Measurements from ENCODE around the gene RSBN1.

RSBN1 gene

DNA sequence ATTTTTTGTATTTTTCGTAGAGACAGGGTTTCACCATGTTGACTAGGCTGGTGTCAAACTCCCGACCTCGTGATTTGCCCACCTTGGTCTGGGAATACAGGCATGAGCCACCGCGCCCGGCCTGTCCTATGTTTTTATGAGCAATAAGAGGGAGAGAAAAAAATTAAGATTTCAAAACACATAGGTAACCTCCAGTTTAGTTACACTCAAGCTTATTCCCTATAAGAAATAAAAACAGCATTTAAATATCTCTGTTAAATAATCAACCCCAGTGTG lies 7.1 kb downstream of the RSBN1 start:
- no peak for TF ChIP-seq POLR2A (IDR thresholded peaks at IDR 0.05; ENCODE audit: low read depth, low read length)

DNA sequence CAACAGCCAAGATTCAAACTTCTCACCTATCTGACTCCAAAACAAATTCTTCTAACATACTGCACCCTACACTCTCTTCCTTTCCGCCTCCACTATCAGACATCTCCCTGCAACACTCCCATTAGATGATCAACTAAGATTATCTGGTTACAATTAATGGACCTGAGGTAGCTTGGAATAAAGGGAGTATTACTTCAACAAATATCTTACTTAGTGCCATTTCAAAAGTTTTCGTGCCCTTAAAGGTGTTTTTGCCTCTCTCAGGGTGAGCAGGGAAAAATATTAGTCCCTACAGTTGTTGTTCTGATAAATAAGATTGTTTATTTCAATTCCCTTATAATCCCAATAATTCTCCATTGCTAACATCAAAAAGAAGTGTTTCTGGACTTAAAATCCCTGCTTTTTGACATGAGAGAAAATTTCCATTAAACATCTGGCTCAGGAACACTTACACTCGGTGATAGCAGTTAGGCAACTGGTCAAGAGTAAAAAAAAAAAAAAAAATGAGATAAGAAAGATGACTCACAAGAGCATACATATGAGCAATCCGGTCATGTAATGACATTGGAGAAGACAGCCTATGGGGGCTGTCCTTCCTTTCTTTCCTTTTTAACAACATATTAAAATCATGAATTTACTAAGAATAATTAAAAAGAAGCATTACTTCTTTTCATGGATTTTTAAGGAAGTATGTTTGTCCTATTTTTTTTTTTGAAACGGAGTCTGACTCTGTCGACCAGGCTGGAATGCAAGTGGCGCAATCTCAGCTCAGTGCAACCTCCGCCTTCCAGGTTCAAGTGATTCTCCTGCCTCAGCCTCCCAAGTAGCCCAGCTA lies 7.6 kb downstream of the RSBN1 start:
- FAIRE-seq, result peak; percentile 88
- peak; percentile 47 for DNase-seq (ENCODE audit: insufficient read length, low spot score)
- no peak for TF ChIP-seq POLR2A (IDR thresholded peaks at IDR 0.05; ENCODE audit: low read depth, low read length)

More for the DNA sequence above, 7.1 kb downstream of the RSBN1 start:
- no peak for FAIRE-seq
- no peak for DNase-seq (ENCODE audit: insufficient read length, low spot score)

DNA sequence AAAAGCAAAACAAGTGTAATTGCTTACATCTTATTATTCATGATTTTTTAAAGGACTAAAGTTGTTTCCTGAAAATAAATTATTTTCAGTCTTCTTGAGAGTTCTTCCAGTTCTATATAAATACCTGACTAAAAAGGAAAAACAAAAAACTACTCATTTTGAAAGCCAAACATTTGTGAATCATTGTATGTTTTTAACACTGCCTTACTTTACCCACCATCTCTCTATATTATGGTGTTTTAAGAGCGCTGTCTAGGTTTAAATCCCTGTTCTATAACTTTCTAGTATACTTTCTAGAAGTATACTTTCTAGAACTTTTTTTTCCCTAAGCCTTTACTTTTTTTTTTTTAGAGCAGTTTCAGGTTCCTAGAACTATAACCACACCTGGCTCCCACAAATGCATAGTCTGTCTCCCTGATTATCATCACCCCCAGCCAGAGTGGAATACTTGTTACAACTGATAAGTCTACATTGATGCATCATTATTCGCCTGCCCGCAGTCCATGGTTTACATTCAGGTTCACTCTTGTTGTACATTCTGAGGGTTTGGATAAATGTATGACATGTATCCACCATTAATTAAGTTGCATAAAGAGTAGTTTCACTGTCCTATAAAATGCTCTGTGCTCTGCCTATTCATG lies 9.8 kb downstream of the RSBN1 start:
- FAIRE-seq (no peak), DNase-seq (ENCODE audit: insufficient read length, low spot score) (no peak)
- TF ChIP-seq POLR2A (IDR thresholded peaks at IDR 0.05; ENCODE audit: low read depth, low read length), result no peak

DNA sequence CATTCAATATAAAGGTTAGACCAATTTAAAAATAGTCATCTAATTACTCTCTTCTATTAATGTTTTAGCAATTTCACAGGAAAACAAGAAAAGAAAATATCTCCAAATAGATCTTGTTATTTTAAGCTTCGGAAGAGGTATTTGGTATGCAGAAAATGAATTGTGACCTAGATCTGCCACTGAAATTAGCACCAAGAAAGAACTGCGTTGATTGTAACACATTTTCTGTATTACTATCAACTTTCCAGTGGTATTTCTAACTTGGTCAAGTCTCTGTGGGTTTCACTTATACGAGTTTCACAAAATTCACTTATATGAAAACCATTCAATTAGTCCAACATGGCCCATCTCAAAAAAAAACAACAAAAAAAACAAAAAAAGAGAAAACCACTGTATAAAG lies 11.8 kb downstream of the RSBN1 start:
- peak; percentile 36 for FAIRE-seq
- TF ChIP-seq POLR2A (IDR thresholded peaks at IDR 0.05; ENCODE audit: low read depth, low read length), result no peak
- no peak for DNase-seq (ENCODE audit: insufficient read length, low spot score)

DNA sequence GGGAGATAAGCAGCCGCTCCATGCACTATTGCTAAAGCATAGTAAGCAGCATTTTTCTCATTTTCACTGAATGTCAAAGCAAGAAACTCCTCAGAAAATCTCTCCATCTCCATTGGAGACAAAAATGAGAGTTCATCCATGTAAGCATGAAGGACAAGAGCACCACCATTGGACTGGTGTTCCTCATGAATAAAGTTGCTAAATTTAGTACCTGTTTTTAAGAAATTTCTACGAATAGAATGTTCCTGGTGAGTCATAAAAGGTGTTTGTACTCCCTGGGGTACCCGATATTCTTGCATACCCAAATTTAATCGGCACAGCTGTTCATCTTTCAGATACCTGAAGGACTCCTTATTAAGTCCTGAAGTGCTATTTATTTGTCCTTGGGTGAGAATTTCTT lies 14.8 kb downstream of the RSBN1 start:
- FAIRE-seq (no peak), DNase-seq (ENCODE audit: insufficient read length, low spot score) (no peak)
- no peak for TF ChIP-seq POLR2A (IDR thresholded peaks at IDR 0.05; ENCODE audit: low read depth, low read length)

DNA sequence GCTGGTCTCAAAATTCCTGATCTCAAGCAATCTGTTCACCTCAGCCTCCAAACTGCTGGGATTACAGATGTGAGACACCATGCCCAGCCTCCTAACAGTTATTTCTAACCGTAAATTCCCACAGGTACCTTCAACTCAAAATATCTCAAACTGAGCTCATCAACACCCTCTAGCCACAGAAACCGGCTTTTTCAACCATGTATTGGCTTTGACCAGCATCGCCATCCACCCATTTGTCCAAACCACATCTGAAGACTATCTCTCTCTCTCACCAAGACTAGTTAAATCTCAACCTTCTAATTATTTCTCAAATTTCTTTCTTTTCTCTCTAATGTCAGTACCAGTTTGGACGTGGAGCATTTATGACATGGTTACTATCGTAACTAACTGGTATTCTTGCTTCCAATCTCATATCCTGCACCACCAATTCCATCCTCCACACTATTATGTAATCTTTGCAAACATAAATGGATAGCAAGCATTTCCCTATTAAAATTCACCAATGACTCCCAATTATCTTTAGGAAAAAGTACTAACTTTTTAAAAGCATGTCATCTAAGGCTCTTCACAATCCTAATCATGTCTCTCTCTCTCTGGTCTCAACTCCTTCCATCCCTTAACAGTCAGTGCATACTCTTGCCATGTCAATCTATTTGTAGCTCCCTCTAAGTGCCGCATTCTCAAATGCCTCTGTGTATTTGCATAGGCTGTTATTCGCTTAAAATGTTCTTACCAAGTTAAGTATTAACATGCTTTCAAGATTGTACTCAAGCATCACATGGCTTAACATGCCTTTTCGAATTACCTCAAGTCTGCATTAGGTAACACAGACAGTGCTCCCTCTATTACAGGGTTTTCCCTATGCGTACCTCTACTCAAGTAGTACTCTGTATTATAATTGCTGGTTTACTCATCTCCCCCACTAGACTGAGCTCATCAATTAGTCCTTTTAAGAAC lies 18.1 kb downstream of the RSBN1 start:
- TF ChIP-seq POLR2A (IDR thresholded peaks at IDR 0.05; ENCODE audit: low read depth, low read length), result no peak
- DNase-seq (ENCODE audit: insufficient read length, low spot score) (no peak), FAIRE-seq (peak; percentile 75)

DNA sequence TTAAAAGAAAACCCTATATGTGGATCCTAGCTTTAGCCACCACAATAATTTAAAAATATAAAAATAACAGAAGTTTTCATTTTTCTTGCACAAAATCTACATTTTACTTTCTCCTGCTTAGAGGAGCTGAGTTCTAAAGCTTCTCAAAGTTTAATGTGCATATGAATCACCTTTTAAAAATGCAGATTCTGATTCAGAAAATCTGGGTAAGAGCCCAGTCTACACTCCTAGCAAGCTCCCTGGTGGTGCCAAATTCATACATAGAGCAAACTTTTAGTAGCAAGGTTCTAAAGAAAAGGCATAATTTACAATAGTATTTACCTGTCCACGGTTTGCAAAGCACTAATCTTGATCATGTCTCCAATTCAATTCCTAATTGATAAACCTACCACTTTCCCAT lies 19.3 kb downstream of the RSBN1 start:
- no peak for TF ChIP-seq POLR2A (IDR thresholded peaks at IDR 0.05; ENCODE audit: low read depth, low read length)
- DNase-seq (ENCODE audit: insufficient read length, low spot score) (peak; percentile 8), FAIRE-seq (peak; percentile 82)

DNA sequence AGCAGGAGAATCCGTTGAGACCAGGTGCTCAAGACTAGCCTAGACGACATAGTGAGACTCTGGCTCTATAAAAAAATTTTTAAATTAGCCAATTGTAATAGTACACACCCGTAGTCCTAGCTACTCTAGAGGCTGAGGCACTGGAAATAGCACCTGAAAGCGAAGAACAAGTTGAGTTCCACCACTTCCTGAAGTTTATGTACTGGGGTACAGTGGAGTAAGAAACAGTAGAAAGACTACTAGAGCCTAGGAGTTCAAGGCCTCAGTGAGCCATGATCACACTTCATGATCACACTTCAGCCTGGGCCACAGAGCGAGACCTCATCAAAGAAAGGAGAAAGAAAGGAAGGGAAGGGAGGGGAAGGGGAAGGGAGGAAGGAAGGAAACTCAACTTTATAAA lies 19.8 kb downstream of the RSBN1 start:
- no peak for TF ChIP-seq POLR2A (IDR thresholded peaks at IDR 0.05; ENCODE audit: low read depth, low read length)
- DNase-seq (ENCODE audit: insufficient read length, low spot score) (no peak), FAIRE-seq (no peak)

DNA sequence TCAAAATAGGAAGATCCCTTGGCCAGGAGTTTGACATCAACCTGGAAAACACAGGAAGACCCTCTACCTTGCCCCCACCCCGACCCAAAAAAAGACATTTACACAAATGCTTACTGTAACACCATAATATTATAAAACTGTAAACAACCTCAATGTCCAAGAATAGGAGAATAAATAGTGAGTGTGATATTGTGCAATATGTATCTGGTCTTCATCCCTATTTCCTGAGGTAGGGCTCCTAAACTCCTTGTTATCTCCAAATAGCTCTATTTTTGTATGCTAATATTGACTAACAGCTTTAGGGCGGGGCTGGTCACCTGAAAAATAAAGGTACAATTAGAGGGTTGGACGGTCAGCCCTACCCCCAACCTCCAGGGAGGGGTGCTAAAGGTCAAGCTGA lies 23.5 kb downstream of the RSBN1 start:
- no peak for DNase-seq (ENCODE audit: insufficient read length, low spot score)
- no peak for TF ChIP-seq POLR2A (IDR thresholded peaks at IDR 0.05; ENCODE audit: low read depth, low read length)
- FAIRE-seq, result no peak

DNA sequence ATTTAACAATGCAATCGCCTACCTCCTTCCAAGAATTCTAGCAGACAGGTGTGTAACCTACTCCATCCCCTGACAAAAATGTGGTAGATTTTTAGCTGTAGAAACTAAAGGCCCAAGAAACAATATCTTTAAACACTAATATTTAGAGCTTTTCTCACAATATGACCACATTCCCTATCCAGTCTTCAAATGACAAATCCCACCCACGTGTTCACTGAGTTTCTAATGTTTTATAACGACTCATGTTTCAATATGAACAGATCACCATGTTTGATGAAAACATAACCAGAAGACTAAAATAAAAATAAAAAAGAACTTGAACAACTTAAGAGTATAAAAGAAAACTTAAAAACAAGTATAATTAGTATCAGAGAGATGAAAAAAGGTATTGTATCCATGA lies 24.6 kb downstream of the RSBN1 start:
- FAIRE-seq, result no peak
- TF ChIP-seq POLR2A (IDR thresholded peaks at IDR 0.05; ENCODE audit: low read depth, low read length), result no peak

DNA sequence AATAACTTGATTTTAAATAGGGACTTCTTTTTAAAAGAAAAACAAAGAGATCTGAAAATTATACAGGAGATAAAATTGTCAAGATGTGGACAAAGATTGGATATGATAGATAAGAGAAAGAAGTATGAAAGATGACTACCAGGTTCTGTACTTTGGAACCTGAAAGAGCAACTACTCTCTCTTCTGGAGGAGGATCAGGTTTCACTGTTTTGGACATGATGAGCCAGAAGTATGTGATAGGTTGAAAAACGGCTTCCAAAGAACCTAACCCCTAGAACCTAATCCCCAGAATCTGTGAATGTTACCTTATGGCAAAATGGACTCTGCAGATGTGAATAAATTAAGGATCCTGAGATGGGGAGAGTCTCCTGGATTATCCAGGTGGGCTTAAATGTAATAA lies 26.2 kb downstream of the RSBN1 start:
- DNase-seq (ENCODE audit: insufficient read length, low spot score) (no peak), FAIRE-seq (peak; percentile 33)
- no peak for TF ChIP-seq POLR2A (IDR thresholded peaks at IDR 0.05; ENCODE audit: low read depth, low read length)

More for the DNA sequence above, 24.6 kb downstream of the RSBN1 start:
- DNase-seq (ENCODE audit: insufficient read length, low spot score), result no peak

DNA sequence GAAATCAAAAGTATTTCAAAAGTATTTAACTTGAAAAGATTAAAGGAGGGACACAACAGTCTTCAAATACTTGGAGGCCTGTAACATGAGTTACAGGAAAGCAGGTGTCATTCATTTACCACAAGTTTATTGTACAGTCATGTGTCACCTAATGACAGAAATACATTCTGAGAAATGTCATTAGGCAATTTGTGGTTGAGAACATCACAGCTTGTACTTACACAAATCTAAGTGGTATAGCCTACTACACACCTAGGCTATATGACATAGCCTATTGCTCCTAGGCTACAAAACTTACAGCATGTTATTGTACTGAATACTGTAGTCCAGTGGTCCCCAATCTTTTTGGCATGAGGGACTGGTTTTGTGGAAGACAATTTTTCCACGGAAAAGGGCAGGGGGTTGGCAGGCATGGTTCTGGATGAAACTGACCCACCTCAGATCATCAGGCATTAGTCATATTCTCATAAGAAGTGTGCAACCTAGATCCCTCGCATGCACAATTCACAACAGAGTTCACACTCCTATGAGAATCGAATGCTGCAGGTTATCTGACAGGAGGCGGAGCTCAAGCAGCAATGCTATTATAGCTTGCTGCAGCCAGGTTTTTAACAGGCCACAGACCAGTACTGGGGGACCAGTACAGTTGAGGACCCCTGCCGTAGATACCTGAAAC lies 28.0 kb downstream of the RSBN1 start:
- DNase-seq (ENCODE audit: insufficient read length, low spot score) (no peak), FAIRE-seq (peak; percentile 60)
- no peak for TF ChIP-seq POLR2A (IDR thresholded peaks at IDR 0.05; ENCODE audit: low read depth, low read length)

DNA sequence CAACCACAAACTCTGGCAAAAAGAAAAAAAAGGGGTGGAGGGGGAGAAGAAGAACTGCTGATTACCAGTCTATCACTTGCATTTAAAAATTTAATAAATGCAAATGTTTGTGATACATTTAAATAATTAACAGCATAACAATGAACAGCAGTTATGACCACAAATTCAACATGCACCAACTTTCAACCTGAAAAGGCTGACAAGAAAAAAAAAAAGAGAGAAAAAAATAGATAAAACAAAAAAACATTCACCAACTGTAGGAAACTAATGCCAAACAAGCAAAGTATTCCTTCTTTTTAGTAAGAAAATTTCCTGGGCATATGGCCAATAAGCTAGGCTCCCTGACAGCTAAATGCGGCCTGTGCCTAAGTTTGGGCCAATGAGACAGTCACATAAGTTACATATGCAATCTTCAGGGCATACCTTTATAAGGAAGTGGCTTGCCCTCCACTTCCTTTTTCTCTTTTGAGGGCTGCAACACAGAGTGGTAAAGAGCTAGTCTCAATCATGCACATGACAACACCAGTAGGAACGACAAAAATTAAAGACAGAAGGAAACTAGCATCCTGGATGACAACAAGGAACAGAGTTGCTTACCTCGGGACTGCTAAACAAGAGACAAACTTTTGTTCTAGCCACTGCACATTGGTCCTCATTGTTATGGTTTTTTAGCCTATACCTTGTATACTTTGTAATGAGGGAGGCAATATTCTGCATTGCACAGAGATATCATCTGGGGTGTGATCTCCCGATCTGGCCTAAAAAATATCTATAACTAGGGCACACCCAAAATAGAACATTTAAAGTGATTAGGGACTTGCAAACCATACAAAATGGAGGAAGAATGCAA lies 28.8 kb downstream of the RSBN1 start:
- no peak for DNase-seq (ENCODE audit: insufficient read length, low spot score)
- peak; percentile 86 for FAIRE-seq
- TF ChIP-seq POLR2A (IDR thresholded peaks at IDR 0.05; ENCODE audit: low read depth, low read length), result no peak
